H9 (cell line): ENCODE data around the gene CARS1. TPM values are rescaled to one million over a fixed set of nuclear protein-coding genes. Genes with fewer than 3 reads are reported as not detected.

Experiments used
- DNase-seq: peaks from one replicate; pipeline ENCODE4 v3.0.0-alpha.2; 2017
- H2AFZ ChIP-seq: one replicate; pipeline ENCODE4 v1.6.1; 2013; ENCODE audit warnings: mild to moderate bottlenecking, low read length, control low read depth, moderate library complexity
- H2AK5ac ChIP-seq: 2 replicates; pipeline ENCODE4 v1.6.1; 2013; ENCODE audit warnings: low read length, control low read depth, mixed read lengths; ENCODE audit not compliant: insufficient read length
- H2BK120ac ChIP-seq: one replicate; pipeline ENCODE4 v1.6.1; 2013; ENCODE audit warnings: low read depth, mild to moderate bottlenecking, low read length, control low read depth, inconsistent platforms; ENCODE audit not compliant: poor library complexity, severe bottlenecking
- H2BK12ac ChIP-seq: 2 replicates; pipeline ENCODE4 v1.6.1; 2013; ENCODE audit warnings: low read length, control low read depth, mixed read lengths, low read depth; ENCODE audit not compliant: insufficient read length
- H2BK15ac ChIP-seq: 2 replicates; pipeline ENCODE4 v1.6.1; 2013; ENCODE audit warnings: low read depth, low read length, control low read depth
- H2BK20ac ChIP-seq: one replicate; pipeline ENCODE4 v1.6.1; 2013; ENCODE audit warnings: low read depth, mild to moderate bottlenecking, low read length, control low read depth, inconsistent platforms; ENCODE audit not compliant: poor library complexity, severe bottlenecking
- H2BK5ac ChIP-seq: 2 replicates; pipeline ENCODE4 v1.6.1; 2013; ENCODE audit warnings: low read length, control low read depth, mixed read lengths; ENCODE audit not compliant: insufficient read length
- H3K14ac ChIP-seq: 2 replicates; pipeline ENCODE4 v1.6.1; 2013; ENCODE audit warnings: low read length, control low read depth; ENCODE audit not compliant: insufficient read depth
- H3K18ac ChIP-seq: 2 replicates; pipeline ENCODE4 v1.6.1; 2013; ENCODE audit warnings: low read depth, mild to moderate bottlenecking, mixed read lengths, low read length, control low read depth; ENCODE audit not compliant: insufficient read length
- H3K23ac ChIP-seq: 2 replicates; pipeline ENCODE4 v1.6.1; 2013; ENCODE audit warnings: low read length, control low read depth, mixed read lengths, low read depth; ENCODE audit not compliant: insufficient read length
- H3K23me2 ChIP-seq: 2 replicates; pipeline ENCODE4 v1.6.1; 2013; ENCODE audit warnings: low read depth, mild to moderate bottlenecking, mixed read lengths, low read length, control low read depth; ENCODE audit not compliant: insufficient read length, poor library complexity, severe bottlenecking
- H3K27ac ChIP-seq: 2 replicates; pipeline ENCODE4 v1.5.1; 2013; ENCODE audit warnings: low read length, control low read depth, mixed read lengths, low read depth; ENCODE audit not compliant: insufficient read length
- H3K27me3 ChIP-seq: 2 replicates; pipeline ENCODE4 v1.6.1; 2013; ENCODE audit warnings: low read length, control low read depth, inconsistent platforms; ENCODE audit not compliant: insufficient read depth
- H3K4ac ChIP-seq: 2 replicates; pipeline ENCODE4 v1.6.1; 2013; ENCODE audit warnings: low read depth, mild to moderate bottlenecking, control low read depth, inconsistent platforms, low read length, moderate library complexity
- H3K4me1 ChIP-seq: 2 replicates; pipeline ENCODE4 v1.6.1; 2013; ENCODE audit warnings: low read length, control low read depth, inconsistent platforms; ENCODE audit not compliant: insufficient read depth
- H3K4me2 ChIP-seq: 2 replicates; pipeline ENCODE4 v1.6.1; 2013; ENCODE audit warnings: low read length, control low read depth, mixed read lengths; ENCODE audit not compliant: insufficient read length, insufficient read depth
- H3K56ac ChIP-seq: 2 replicates; pipeline ENCODE4 v1.6.1; 2013; ENCODE audit warnings: low read depth, mild to moderate bottlenecking, mixed read lengths, low read length, control low read depth; ENCODE audit not compliant: insufficient read length
- H3K79me1 ChIP-seq: 2 replicates; pipeline ENCODE4 v1.6.1; 2013; ENCODE audit warnings: low read depth, mild to moderate bottlenecking, moderate library complexity, low read length, control low read depth, inconsistent platforms; ENCODE audit not compliant: insufficient read depth, poor library complexity, severe bottlenecking
- H3K79me2 ChIP-seq: 2 replicates; pipeline ENCODE4 v1.6.1; 2013; ENCODE audit warnings: low read length, control low read depth, inconsistent platforms; ENCODE audit not compliant: insufficient read depth
- H3K9ac ChIP-seq: 2 replicates; pipeline ENCODE4 v1.6.1; 2013; ENCODE audit warnings: low read length, control low read depth, mixed read lengths; ENCODE audit not compliant: insufficient read length; ENCODE audit errors: extremely low read depth
- H3K9me3 ChIP-seq: one replicate; pipeline ENCODE4 v1.6.1; 2013; ENCODE audit warnings: low read depth, low read length, inconsistent platforms; ENCODE audit not compliant: control insufficient read depth
- H3T11ph ChIP-seq: one replicate; pipeline ENCODE4 v1.6.1; 2013; ENCODE audit warnings: mild to moderate bottlenecking, low read length, control low read depth, inconsistent platforms
- H4K20me1 ChIP-seq: one replicate; pipeline ENCODE4 v1.6.1; 2013; ENCODE audit not compliant: control insufficient read depth, insufficient read length, insufficient read depth
- H4K5ac ChIP-seq: 2 replicates; pipeline ENCODE4 v1.6.1; 2013; ENCODE audit warnings: low read depth, mild to moderate bottlenecking, mixed read lengths, low read length, control low read depth; ENCODE audit not compliant: insufficient read length
- H4K8ac ChIP-seq: replicated peaks from 2 replicates; pipeline ENCODE4 v1.6.1; 2013; ENCODE audit warnings: low read length, control low read depth, mixed read lengths, low read depth; ENCODE audit not compliant: insufficient read length
- H4K91ac ChIP-seq: 2 replicates; pipeline ENCODE4 v1.6.1; 2013; ENCODE audit warnings: low read depth, mild to moderate bottlenecking, moderate library complexity, mixed read lengths, low read length, control low read depth; ENCODE audit not compliant: insufficient read length
- H3K27ac Mint-ChIP-seq, 3 experiments: 2 replicates in 2 of 3; 3 replicates in 1 of 3; pipeline ENCODE4 v1.8.0; 2020 to 2021; ENCODE audit warnings: mixed read lengths in 3 of 3, mild to moderate bottlenecking in 1 of 3, moderate library complexity in 1 of 3
- H3K27me3 Mint-ChIP-seq: 2 replicates; pipeline ENCODE4 v1.8.0; 2021; ENCODE audit warnings: low read depth, mild to moderate bottlenecking, moderate library complexity, mixed read lengths
- H3K36me3 Mint-ChIP-seq, 3 experiments: 2 replicates in 2 of 3; 3 replicates in 1 of 3; pipeline ENCODE4 v1.8.0; 2020 to 2021; ENCODE audit warnings: low read depth in 3 of 3, mixed read lengths in 3 of 3; ENCODE audit not compliant: insufficient read depth in 1 of 3
- H3K4me1 Mint-ChIP-seq, 2 experiments: 2 replicates each; pipeline ENCODE4 v1.8.0; 2020; ENCODE audit warnings: mixed read lengths in 2 of 2
- H3K4me3 Mint-ChIP-seq, 2 experiments: 2 replicates in 1 of 2; 3 replicates in 1 of 2; pipeline ENCODE4 v1.8.0; 2020 to 2021; ENCODE audit warnings: mild to moderate bottlenecking in 2 of 2, mixed read lengths in 2 of 2, moderate library complexity in 1 of 2
- H3K9me3 Mint-ChIP-seq, 2 experiments: 2 replicates in 1 of 2; 3 replicates in 1 of 2; pipeline ENCODE4 v1.8.0; 2020; ENCODE audit warnings: mild to moderate bottlenecking in 2 of 2, mixed read lengths in 2 of 2, moderate library complexity in 1 of 2
- CTCF ChIP-seq: fragments of 200-600 bp; sonication (generic); conservative IDR thresholded peaks from 3 replicates; pipeline ENCODE4 v1.8.0; 2021; ENCODE audit warnings: antibody characterized with exemption, mild to moderate bottlenecking
- WGBS: extraction: QIAGEN DNeasy Blood & Tissue Kit; methylation state at CpG from one replicate; pipeline ENCODE4 v1.1.7; 2013; ENCODE audit warnings: missing lambda C conversion rate, low lambda C conversion rate, mixed read lengths; ENCODE audit not compliant: insufficient read length; ENCODE audit errors: extremely low coverage; 5-methylcytosine and 5-hydroxymethylcytosine counted together
- total RNA-seq: library from RNA; stranded (reverse); gene quantifications from 2 replicates; pipeline ENCODE4 v1.2.1, GENCODE V29; 2021

Gene CARS1
- total RNA-seq, 1 experiment from 2014 or later, result 92.3 TPM

DNA sequence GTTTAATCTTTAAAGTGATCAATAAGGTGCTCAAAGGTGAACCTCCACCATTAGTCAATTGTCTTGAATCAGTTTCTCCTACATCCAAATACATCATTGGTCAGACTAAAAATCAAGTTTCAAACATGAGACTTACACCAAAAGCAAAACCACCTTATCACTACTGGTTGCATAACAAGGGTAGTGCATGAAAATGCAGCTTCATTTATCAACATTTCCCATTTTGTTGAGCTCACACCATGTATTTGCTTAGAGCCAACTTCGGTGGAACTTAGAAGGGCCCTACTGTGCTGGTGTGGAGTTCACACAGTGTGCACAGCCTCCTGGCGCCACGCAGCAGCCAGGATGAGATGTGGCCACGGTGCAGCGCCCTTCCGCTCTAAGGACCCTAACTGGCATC, 104.9 kb downstream of the CARS1 start:
- no peaks in the 10 kb centered on the region; the same call in 1 of the 2 replicates for H3K27me3 Mint-ChIP-seq

More for the DNA sequence above, 104.9 kb downstream of the CARS1 start:
- no CpG with 5 or more reads among the region's 6 CpGs for WGBS
- TF ChIP-seq CTCF, result no peak
- H3K4me2 ChIP-seq, result no peak overlapping the region
- H2BK15ac ChIP-seq, result no peak overlapping the region
- no peak overlapping the region for H3K4me3 Mint-ChIP-seq
- no peak overlapping the region for H3K4ac ChIP-seq
- H3K36me3 Mint-ChIP-seq, result peaks cover 66 to 98% (median 92%) of the 10 kb centered on the region in 3 experiments
- H3K9me3 ChIP-seq, result no peaks in the 10 kb centered on the region
- no peak overlapping the region for H3K18ac ChIP-seq
- no peak overlapping the region for H3K27ac Mint-ChIP-seq
- no peaks in the 10 kb centered on the region for H3K23me2 ChIP-seq
- H2BK20ac ChIP-seq, result no peak overlapping the region
- H3T11ph ChIP-seq, result no peak overlapping the region
- H3K56ac ChIP-seq, result no peak overlapping the region
- no peak overlapping the region for H4K5ac ChIP-seq
- no peak overlapping the region for H4K8ac ChIP-seq
- no peaks in the 10 kb centered on the region for H3K9me3 Mint-ChIP-seq
- no peaks in the 10 kb centered on the region for H4K20me1 ChIP-seq
- no peaks in the 10 kb centered on the region for H3K4me1 ChIP-seq
- no peaks in the 10 kb centered on the region for H3K27me3 ChIP-seq
- no peak overlapping the region for H3K23ac ChIP-seq
- H3K27ac ChIP-seq, result no peak overlapping the region
- H4K91ac ChIP-seq, result no peak overlapping the region
- H3K9ac ChIP-seq, result no peak overlapping the region
- H3K14ac ChIP-seq, result no peak overlapping the region
- no peak overlapping the region for H2AFZ ChIP-seq
- peaks cover 13 to 15% of the 10 kb centered on the region in 2 experiments for H3K4me1 Mint-ChIP-seq
- DNase-seq, result no peak
- H3K79me1 ChIP-seq, result no peaks in the 10 kb centered on the region
- H2BK5ac ChIP-seq, result no peak overlapping the region
- no peak overlapping the region for H2BK120ac ChIP-seq
- no peak overlapping the region for H2BK12ac ChIP-seq
- H3K79me2 ChIP-seq, result no peaks in the 10 kb centered on the region; the same call in 1 of the 2 replicates
- H2AK5ac ChIP-seq, result no peak overlapping the region
